ENCODE results near the gene UTF1.

GRCh38 chr10:133180965-133181639, 48.9 kb upstream of the UTF1 start:
- TF ChIP-seq EZH2phosphoT487 (IDR thresholded peaks at IDR 0.05; ENCODE audit: insufficient read depth, low read depth) (no peak), EZH2 (IDR thresholded peaks at IDR 0.05; ENCODE audit: insufficient read depth, poor library complexity, severe bottlenecking) (no peak)

Data from GM23248 (cell line).